SH-SY5Y (cell line): ENCODE measurements around the gene ZNF697.

Source experiments
- GATA2 ChIP-seq: IDR thresholded peaks from 2 replicates; pipeline ENCODE4 v1.6.1; 2011; ENCODE audit warnings: mild to moderate bottlenecking, low read depth, low read length
- GATA3 ChIP-seq: IDR thresholded peaks from 2 replicates; pipeline ENCODE4 v1.6.1; 2011; ENCODE audit warnings: low read depth, mild to moderate bottlenecking, low read length, moderate library complexity

GRCh38 chr1:119626841-119627240 is 21.2 kb downstream of the ZNF697 start:
- TF ChIP-seq GATA2 (no peak), GATA3 (no peak)
